PC-3 (cell line): ENCODE data around the gene NFKB2. TPM values are rescaled to one million over a fixed set of nuclear protein-coding genes. Genes with fewer than 3 reads are reported as not detected.

ENCODE experiments used
- ATAC-seq: fragments of 200-7000 bp; cut with Tn5 transposase; 2 replicates; pipeline ENCODE4 v1.9.1; 2020; ENCODE audit warnings: mild to moderate bottlenecking, moderate library complexity
- BruUV-seq: library from RNA; stranded (reverse); fragments of 400-500 nt; replicated peaks from 2 replicates; lab custom pipeline; 2021; lab: Mats Ljungman, UMichigan
- CTCF ChIA-PET: fragments of 300-600 bp; sonication (Branson Sonifier 250); formaldehyde crosslinking; loops from one replicate; lab custom pipeline; 2022; ENCODE audit warnings: antibody characterized with exemption; lab: Charles Lee
- POLR2A ChIA-PET: fragments of 300-600 bp; sonication (Branson Sonifier 250); formaldehyde crosslinking; loops from one replicate; lab custom pipeline; 2022; ENCODE audit warnings: antibody characterized with exemption; ENCODE audit not compliant: unreplicated experiment; lab: Charles Lee
- DNase-seq: peaks from one replicate; pipeline ENCODE4 v3.0.0-alpha.2; 2015
- H2AFZ ChIP-seq: fragments of 300-600 bp; sonication (generic); 2 replicates; pipeline ENCODE4 v1.6.0; 2016; ENCODE audit warnings: antibody characterized with exemption, low read length
- H3F3A ChIP-seq: fragments of 300-600 bp; sonication (generic); one replicate; pipeline ENCODE4 v1.6.0; 2017; ENCODE audit warnings: antibody characterized with exemption, low read length, control low read depth, mild to moderate bottlenecking; ENCODE audit not compliant: unreplicated experiment
- H3K27ac ChIP-seq: fragments of 300-600 bp; sonication (generic); 2 replicates; pipeline ENCODE4 v1.5.1; 2016; ENCODE audit warnings: mild to moderate bottlenecking, low read length
- H3K27me3 ChIP-seq: fragments of 300-600 bp; sonication (generic); 2 replicates; pipeline ENCODE4 v1.6.1; 2016; ENCODE audit warnings: low read length, mixed read lengths
- H3K36me3 ChIP-seq: fragments of 300-600 bp; sonication (generic); 2 replicates; pipeline ENCODE4 v1.6.1; 2016; ENCODE audit warnings: low read depth, mixed run types, low read length, mixed read lengths
- H3K4me1 ChIP-seq: fragments of 300-600 bp; sonication (generic); 2 replicates; pipeline ENCODE4 v1.5.1; 2016; ENCODE audit warnings: low read length; ENCODE audit not compliant: insufficient read depth
- H3K4me2 ChIP-seq: fragments of 300-600 bp; sonication (generic); 2 replicates; pipeline ENCODE4 v1.6.0; 2016; ENCODE audit warnings: low read length
- H3K4me3 ChIP-seq: fragments of 300-600 bp; sonication (generic); 2 replicates; pipeline ENCODE4 v1.5.1; 2016; ENCODE audit warnings: mild to moderate bottlenecking, low read length, mixed read lengths
- H3K79me2 ChIP-seq: fragments of 300-600 bp; sonication (generic); 2 replicates; pipeline ENCODE4 v1.6.1; 2017; ENCODE audit warnings: low read length, mixed read lengths
- H3K9ac ChIP-seq: fragments of 300-600 bp; sonication (generic); 2 replicates; pipeline ENCODE4 v1.6.0; 2016; ENCODE audit warnings: mild to moderate bottlenecking, low read length
- H3K9me2 ChIP-seq: fragments of 300-600 bp; sonication (generic); replicated peaks from 2 replicates; pipeline ENCODE4 v1.6.1; 2016; ENCODE audit warnings: mixed run types, low read length, mixed read lengths
- H3K9me3 ChIP-seq: fragments of 300-600 bp; sonication (generic); 2 replicates; pipeline ENCODE4 v1.6.1; 2016; ENCODE audit warnings: low read length, mixed read lengths
- H4K20me1 ChIP-seq: fragments of 300-600 bp; sonication (generic); 2 replicates; pipeline ENCODE4 v1.6.1; 2016; ENCODE audit warnings: low read length, mixed read lengths
- CTCF ChIP-seq: fragments of 300-600 bp; sonication (generic); conservative IDR thresholded peaks from 2 replicates; pipeline ENCODE4 v1.5.1; 2017; ENCODE audit warnings: antibody characterized with exemption, low read depth, mild to moderate bottlenecking, low read length
- EZH2 ChIP-seq: fragments of 300-600 bp; sonication (generic); IDR thresholded peaks from one replicate; pipeline ENCODE4 v1.6.1; 2017; ENCODE audit warnings: antibody characterized with exemption, mild to moderate bottlenecking, low read length; ENCODE audit not compliant: unreplicated experiment
- EZH2phosphoT487 ChIP-seq: fragments of 300-600 bp; sonication (generic); IDR thresholded peaks from 2 replicates; pipeline ENCODE4 v1.6.1; 2018; ENCODE audit warnings: mild to moderate bottlenecking, antibody characterized with exemption, low read length, borderline replicate concordance
- intact Hi-C: fragments of 100-400 bp; cut with micrococcal nuclease; formaldehyde crosslinking; loops from 2 replicates; pipeline ENCODE4 v1.9.0; 2023
- total RNA-seq: library from RNA; depleted of rRNA; stranded (reverse); fragments of >200 nt; gene quantifications from 2 replicates; pipeline ENCODE4 v1.2.3, GENCODE V29; 2014

NFKB2 gene
- total RNA-seq, 1 experiment from 2014 or later = 45.0 TPM

GRCh38 chr10:102367441-102367840, 28.1 kb upstream of the NFKB2 start:
- Histone ChIP-seq H3K27me3 (no peaks in the 10 kb centered on the region), H3K9ac (no peak overlapping the region), H3K27ac (no peak overlapping the region), H3K4me1 (no peaks in the 10 kb centered on the region), H4K20me1 (no peaks in the 10 kb centered on the region), H3K9me3 (peaks cover 8% of the 10 kb centered on the region; the same call in 1 of the 2 replicates), H2AFZ (no peak overlapping the region), H3K36me3 (peaks cover 48% of the 10 kb centered on the region), H3F3A (no peaks in the 10 kb centered on the region), H3K9me2 (no peaks in the 10 kb centered on the region), H3K79me2 (no peaks in the 10 kb centered on the region), H3K4me3 (no peak overlapping the region), H3K4me2 (no peak overlapping the region)
- no peak for DNase-seq
- intact Hi-C loops = no loop called here
- ATAC-seq = no peak
- TF ChIP-seq EZH2phosphoT487 (no peak), EZH2 (no peak), CTCF (no peak)
- no TSS peak for BruUV-seq
- ChIA-PET CTCF (no interaction called here), POLR2A (no interaction called here)

GRCh38 chr10:102368077-102368476, 27.4 kb upstream of the NFKB2 start:
- no peak for DNase-seq
- no peak overlapping the region for H3K4me2 ChIP-seq
- no peak for ATAC-seq

More at GRCh38 chr10:102368077-102368476, 27.4 kb upstream of the NFKB2 start:
- H3K9me3 ChIP-seq = peaks cover 8% of the 10 kb centered on the region; the same call in 1 of the 2 replicates
- H3K27ac ChIP-seq = no peak overlapping the region
- H3K9ac ChIP-seq = no peak overlapping the region
- H3K79me2 ChIP-seq = no peaks in the 10 kb centered on the region
- no peaks in the 10 kb centered on the region for H3K27me3 ChIP-seq
- H4K20me1 ChIP-seq = no peaks in the 10 kb centered on the region
- ChIA-PET POLR2A (no interaction called here), CTCF (no interaction called here)
- intact Hi-C loops = no loop called here
- H3F3A ChIP-seq = no peaks in the 10 kb centered on the region
- no peak for TF ChIP-seq EZH2phosphoT487
- TF ChIP-seq EZH2 = no peak
- TF ChIP-seq CTCF = no peak
- H3K9me2 ChIP-seq = no peaks in the 10 kb centered on the region
- no peak overlapping the region for H3K4me3 ChIP-seq
- H3K4me1 ChIP-seq = no peaks in the 10 kb centered on the region
- H3K36me3 ChIP-seq = peaks cover 48% of the 10 kb centered on the region
- BruUV-seq = no TSS peak
- H2AFZ ChIP-seq = no peak overlapping the region
